Measurements from ENCODE around the gene WDR31. TPM values are rescaled to one million over a fixed set of nuclear protein-coding genes. Genes with fewer than 3 reads are reported as not detected.

The WDR31 gene
- total and polyA plus RNA-seq, 8 donors: 0.29 to 5.0 (median 1.3) TPM; not detected in 1

- no peak for TF ChIP-seq EP300 (IDR thresholded peaks at IDR 0.05)
- no peak for TF ChIP-seq POLR2A (IDR thresholded peaks at IDR 0.05)
- TF ChIP-seq POLR2AphosphoS5 (IDR thresholded peaks at IDR 0.05): no peak
- TF ChIP-seq CTCF (IDR thresholded peaks at IDR 0.05): no peak
- intact Hi-C loops (cut with DNase I; ENCODE audit: low total_unique reads): loop anchor here (10.0 kb wide), 1 partner anchor 49 kb away; no protein-coding TSS in a partner anchor
- Histone ChIP-seq H3K27ac (no peak overlapping the region), H3K9me3 (no peaks in the 10 kb centered on the region), H3K36me3 (no peaks in the 10 kb centered on the region), H3K4me1 (peaks cover 8 to 34% (median 19%) of the 10 kb centered on the region in 4 donors), H3K27me3 (peaks cover 0 to 13% (median 0%) of the 10 kb centered on the region in 3 donors), H3K4me3 (no peak overlapping the region)
- no peak for DNase-seq
- whole genome bisulfite sequencing, 5 donors: 0 to 70% (median 37%) methylated on average over 1 of the region's 1 CpG
Observed at GRCh38 chr9:113345671-113346070, 5.6 kb upstream of the WDR31 start.

- no peak overlapping the region for H3K4me3 ChIP-seq
- H3K27me3 ChIP-seq: peaks cover 0 to 9% (median 0%) of the 10 kb centered on the region in 3 donors
- no peaks in the 10 kb centered on the region for H3K36me3 ChIP-seq
- peak overlapping the region in 1 of 5 donors; percentile 77 for H3K27ac ChIP-seq
- TF ChIP-seq POLR2AphosphoS5 (IDR thresholded peaks at IDR 0.05) (no peak), CTCF (IDR thresholded peaks at IDR 0.05) (no peak), EP300 (IDR thresholded peaks at IDR 0.05) (no peak), POLR2A (IDR thresholded peaks at IDR 0.05) (no peak)
- H3K4me1 ChIP-seq: peaks cover 6 to 33% (median 16%) of the 10 kb centered on the region in 4 donors
- intact Hi-C loops (cut with DNase I; ENCODE audit: low total_unique reads): loop anchor here (10.0 kb wide), 1 partner anchor 50 kb away; no protein-coding TSS in a partner anchor
- 45 to 61% (median 55%) methylated on average over 2 of the region's 2 CpGs for WGBS, 5 donors
- H3K9me3 ChIP-seq: no peaks in the 10 kb centered on the region
- peak in 1 of 2 donors; percentile 25 for DNase-seq
Observed at GRCh38 chr9:113345190-113345589, 5.1 kb upstream of the WDR31 start.

GRCh38 chr9:113343732-113344231 is 3.7 kb upstream of the WDR31 start:
- Histone ChIP-seq H3K27me3 (no peaks in the 10 kb centered on the region), H3K9me3 (no peaks in the 10 kb centered on the region), H3K4me1 (peaks cover 8 to 35% (median 20%) of the 10 kb centered on the region in 4 donors), H3K27ac (peak overlapping the region in 4 of 5 donors; percentile 45 to 80 (median 75)), H3K4me3 (no peak overlapping the region), H3K36me3 (no peaks in the 10 kb centered on the region)
- TF ChIP-seq CTCF (IDR thresholded peaks at IDR 0.05) (no peak), POLR2AphosphoS5 (IDR thresholded peaks at IDR 0.05) (peak; percentile 1 to 54 (median 11))
- intact Hi-C loops (cut with DNase I; ENCODE audit: low total_unique reads): loop anchor here (10.0 kb wide), 1 partner anchor 51 kb away; no protein-coding TSS in a partner anchor
- WGBS, 5 donors: 25 to 48% (median 26%) methylated on average over 1 of the region's 1 CpG
- DNase-seq: peak; percentile 76 to 88

- TF ChIP-seq POLR2AphosphoS5 (IDR thresholded peaks at IDR 0.05) (no peak), CTCF (IDR thresholded peaks at IDR 0.05) (no peak), EP300 (IDR thresholded peaks at IDR 0.05) (no peak), POLR2A (IDR thresholded peaks at IDR 0.05) (no peak)
- H3K36me3 ChIP-seq: no peaks in the 10 kb centered on the region
- peak in 1 of 2 donors; percentile 32 for DNase-seq
- 59 to 69% (median 67%) methylated on average over 9 of the region's 9 CpGs for WGBS, 5 donors
- no peaks in the 10 kb centered on the region for H3K27me3 ChIP-seq
- no peak overlapping the region for H3K27ac ChIP-seq
- peaks cover 8 to 37% (median 20%) of the 10 kb centered on the region in 4 donors for H3K4me1 ChIP-seq
- no peak overlapping the region for H3K4me3 ChIP-seq
- H3K9me3 ChIP-seq: no peaks in the 10 kb centered on the region
- intact Hi-C loops (cut with DNase I; ENCODE audit: low total_unique reads): loop anchor here (10.0 kb wide), 1 partner anchor 53 kb away; no protein-coding TSS in a partner anchor
Observed at GRCh38 chr9:113341712-113342410, 1.8 kb upstream of the WDR31 start.

All from stomach (tissue), 9 donors.